ENCODE measurements around the gene MORN1. TPM values are rescaled to one million over a fixed set of nuclear protein-coding genes. Genes with fewer than 3 reads are reported as not detected.

Gene MORN1
- total and polyA plus RNA-seq, 10 donors, result 1.9 to 13.5 (median 6.9) TPM

- no peaks in the 10 kb centered on the region for H3K27me3 ChIP-seq (replicated peaks in 1 of 7)
- peaks cover 0 to 2% (median 0%) of the 10 kb centered on the region in 6 donors for H3K36me3 ChIP-seq
- no peak overlapping the region for H3K27ac ChIP-seq
- no peaks in the 10 kb centered on the region for H3K4me1 ChIP-seq
- WGBS, 5 donors, result 80 to 95% (median 87%) methylated on average over 13 to 21 of the region's 21 CpGs
- intact Hi-C loops (cut with DNase I; ENCODE audit: low total_unique reads), result no loop called here
- no peaks in the 10 kb centered on the region for H3K9me3 ChIP-seq
- no peak overlapping the region for H3K4me3 ChIP-seq
- TF ChIP-seq CTCF (IDR thresholded peaks at IDR 0.05 in 8 of 11, conservative IDR thresholded peaks at IDR 0.05 in 3 of 11) (no peak), POLR2A (IDR thresholded peaks at IDR 0.05) (no peak), POLR2AphosphoS5 (IDR thresholded peaks at IDR 0.05) (no peak)
- peak; percentile 44 for DNase-seq
Observed at GRCh38 chr1:2352897-2353550, 38.3 kb downstream of the MORN1 start.

- H3K27me3 ChIP-seq (replicated peaks in 1 of 7), result no peaks in the 10 kb centered on the region
- 74 to 95% (median 92%) methylated on average over 10 to 11 of the region's 11 CpGs for WGBS, 5 donors
Observed at GRCh38 chr1:2352341-2352896, 38.9 kb downstream of the MORN1 start.

GRCh38 chr1:2351723-2352122, 39.6 kb downstream of the MORN1 start:
- no peaks in the 10 kb centered on the region for H3K36me3 ChIP-seq
- no peak overlapping the region for H3K4me3 ChIP-seq
- H3K27me3 ChIP-seq (replicated peaks in 1 of 7), result no peaks in the 10 kb centered on the region
- no peak overlapping the region for H3K27ac ChIP-seq
- peak; percentile 31 for DNase-seq
- 87 to 92% (median 89%) methylated on average over 8 of the region's 8 CpGs for WGBS, 5 donors
- intact Hi-C loops (cut with DNase I; ENCODE audit: low total_unique reads), result no loop called here
- no peaks in the 10 kb centered on the region for H3K4me1 ChIP-seq
- H3K9me3 ChIP-seq, result no peaks in the 10 kb centered on the region
- TF ChIP-seq POLR2A (IDR thresholded peaks at IDR 0.05) (no peak), CTCF (IDR thresholded peaks at IDR 0.05 in 8 of 11, conservative IDR thresholded peaks at IDR 0.05 in 3 of 11) (no peak), POLR2AphosphoS5 (IDR thresholded peaks at IDR 0.05) (no peak)

More at GRCh38 chr1:2352341-2352896, 38.9 kb downstream of the MORN1 start:
- peak; percentile 58 for DNase-seq
- Histone ChIP-seq H3K9me3 (no peaks in the 10 kb centered on the region), H3K4me3 (no peak overlapping the region), H3K36me3 (no peaks in the 10 kb centered on the region), H3K4me1 (no peaks in the 10 kb centered on the region), H3K27ac (no peak overlapping the region)
- intact Hi-C loops (cut with DNase I; ENCODE audit: low total_unique reads), result no loop called here
- TF ChIP-seq POLR2A (IDR thresholded peaks at IDR 0.05) (no peak), POLR2AphosphoS5 (IDR thresholded peaks at IDR 0.05) (no peak), CTCF (IDR thresholded peaks at IDR 0.05 in 8 of 11, conservative IDR thresholded peaks at IDR 0.05 in 3 of 11) (no peak)

- WGBS, 5 donors, result 81 to 90% (median 86%) methylated on average over 20 to 31 of the region's 31 CpGs
- intact Hi-C loops (cut with DNase I; ENCODE audit: low total_unique reads), result no loop called here
- DNase-seq, result peak; percentile 59
Observed at GRCh38 chr1:2350911-2351655, 40.3 kb downstream of the MORN1 start.

More at GRCh38 chr1:2350911-2351655, 40.3 kb downstream of the MORN1 start:
- Histone ChIP-seq H3K4me1 (no peaks in the 10 kb centered on the region), H3K27me3 (replicated peaks in 1 of 7) (no peaks in the 10 kb centered on the region), H3K27ac (no peak overlapping the region), H3K36me3 (no peaks in the 10 kb centered on the region), H3K4me3 (no peak overlapping the region), H3K9me3 (no peaks in the 10 kb centered on the region)
- TF ChIP-seq POLR2AphosphoS5 (IDR thresholded peaks at IDR 0.05) (no peak), CTCF (IDR thresholded peaks at IDR 0.05 in 8 of 11, conservative IDR thresholded peaks at IDR 0.05 in 3 of 11) (no peak), POLR2A (IDR thresholded peaks at IDR 0.05) (no peak)
